Hepatocyte (in vitro differentiated cells): ENCODE results near the gene ZNF280D. TPM values are rescaled to one million over a fixed set of nuclear protein-coding genes. Genes with fewer than 3 reads are reported as not detected.

Experiments used
- DNase-seq: peaks from one replicate; pipeline ENCODE4 v3.0.0-alpha.2; 2016; ENCODE audit warnings: low spot score
- H2AFZ ChIP-seq: fragments of 200-600 bp; sonication (generic); 2 replicates; pipeline ENCODE4 v1.6.0; 2016; ENCODE audit warnings: antibody characterized with exemption, mild to moderate bottlenecking
- H3K27ac ChIP-seq: fragments of 200-600 bp; sonication (generic); 2 replicates; pipeline ENCODE4 v1.5.1; 2016; ENCODE audit warnings: mild to moderate bottlenecking
- H3K27me3 ChIP-seq: fragments of 200-600 bp; sonication (generic); 2 replicates; pipeline ENCODE4 v1.6.1; 2016
- H3K36me3 ChIP-seq: fragments of 200-600 bp; sonication (generic); replicated peaks from 2 replicates; pipeline ENCODE4 v1.5.1; 2016; ENCODE audit warnings: low read depth; ENCODE audit not compliant: insufficient read depth
- H3K4me1 ChIP-seq: fragments of 200-600 bp; sonication (generic); 2 replicates; pipeline ENCODE4 v1.5.1; 2016; ENCODE audit warnings: mild to moderate bottlenecking, moderate library complexity; ENCODE audit not compliant: insufficient read depth
- H3K4me2 ChIP-seq: fragments of 200-600 bp; sonication (generic); 2 replicates; pipeline ENCODE4 v1.6.0; 2016
- H3K4me3 ChIP-seq: fragments of 200-600 bp; sonication (generic); 2 replicates; pipeline ENCODE4 v1.5.1; 2016; ENCODE audit warnings: mild to moderate bottlenecking
- H3K79me2 ChIP-seq: fragments of 200-600 bp; sonication (generic); 2 replicates; pipeline ENCODE4 v1.6.0; 2017; ENCODE audit warnings: mild to moderate bottlenecking
- H3K9me2 ChIP-seq: fragments of 200-600 bp; sonication (generic); replicated peaks from 2 replicates; pipeline ENCODE4 v1.6.0; 2017; ENCODE audit warnings: mild to moderate bottlenecking; ENCODE audit not compliant: insufficient read depth
- H3K9me3 ChIP-seq: fragments of 200-600 bp; sonication (generic); 2 replicates; pipeline ENCODE4 v1.5.1; 2016; ENCODE audit warnings: low read depth, mild to moderate bottlenecking
- H4K20me1 ChIP-seq: fragments of 200-600 bp; sonication (generic); 2 replicates; pipeline ENCODE4 v1.6.0; 2016; ENCODE audit warnings: mild to moderate bottlenecking; ENCODE audit not compliant: insufficient read depth, poor library complexity, severe bottlenecking
- CTCF ChIP-seq: fragments of 200-600 bp; sonication (generic); IDR thresholded peaks from 2 replicates; pipeline ENCODE4 v1.5.1; 2016; ENCODE audit warnings: antibody characterized with exemption, mild to moderate bottlenecking; ENCODE audit not compliant: poor library complexity
- EZH2 ChIP-seq: fragments of 200-600 bp; sonication (generic); IDR thresholded peaks from 2 replicates; pipeline ENCODE4 v1.6.1; 2016; ENCODE audit warnings: antibody characterized with exemption, mild to moderate bottlenecking, borderline replicate concordance
- EZH2phosphoT487 ChIP-seq: fragments of 200-600 bp; sonication (generic); IDR thresholded peaks from one replicate; pipeline ENCODE4 v1.6.1; 2018; ENCODE audit warnings: antibody characterized with exemption, mild to moderate bottlenecking, low read depth, moderate library complexity; ENCODE audit not compliant: unreplicated experiment, severe bottlenecking
- WGBS: methylation state at CpG from one replicate; pipeline ENCODE4 v1.1.6; 2016; ENCODE audit warnings: low lambda C conversion rate; ENCODE audit errors: missing lambda C conversion rate; 5-methylcytosine and 5-hydroxymethylcytosine counted together
- polyA plus RNA-seq: library from polyadenylated mRNA; unstranded; fragments of >200 nt; fragmentation: Nextera tagmentation; extraction: Ambion mirVana; gene quantifications from 2 replicates; pipeline ENCODE4 v1.2.1, GENCODE V29; 2016
- total RNA-seq: library from RNA; depleted of rRNA; stranded (reverse); fragments of >200 nt; gene quantifications from 2 replicates; pipeline ENCODE4 v1.2.3, GENCODE V29; 2014

ZNF280D gene
- total and polyA plus RNA-seq, 2 experiments from 2014 or later: 0.54 to 0.87 TPM

- H3K27ac ChIP-seq: no peak overlapping the region
- DNase-seq: no peak
- H3K79me2 ChIP-seq: no peaks in the 10 kb centered on the region
- no peak overlapping the region for H3K4me2 ChIP-seq
- H3K4me3 ChIP-seq: no peak overlapping the region
- H3K36me3 ChIP-seq: no peaks in the 10 kb centered on the region
- no peaks in the 10 kb centered on the region for H3K4me1 ChIP-seq
- WGBS: 87% methylated on average over 2 of the region's 2 CpGs
- H3K27me3 ChIP-seq: no peaks in the 10 kb centered on the region
- H2AFZ ChIP-seq: no peak overlapping the region
- H4K20me1 ChIP-seq: no peaks in the 10 kb centered on the region
- no peaks in the 10 kb centered on the region for H3K9me2 ChIP-seq
- TF ChIP-seq EZH2phosphoT487 (no peak), EZH2 (no peak), CTCF (no peak)
- H3K9me3 ChIP-seq: peaks cover 10% of the 10 kb centered on the region
Observed at GRCh38 chr15:56602253-56602652, 131.1 kb downstream of the ZNF280D start.

GRCh38 chr15:56600380-56600779 lies 132.9 kb downstream of the ZNF280D start:
- no peak for DNase-seq
- no peaks in the 10 kb centered on the region for H3K79me2 ChIP-seq
- H3K27me3 ChIP-seq: no peaks in the 10 kb centered on the region
- no peaks in the 10 kb centered on the region for H3K9me2 ChIP-seq
- H3K4me3 ChIP-seq: no peak overlapping the region
- H3K4me1 ChIP-seq: no peaks in the 10 kb centered on the region
- no peaks in the 10 kb centered on the region for H3K36me3 ChIP-seq
- H4K20me1 ChIP-seq: no peaks in the 10 kb centered on the region
- no peak overlapping the region for H3K27ac ChIP-seq
- H3K9me3 ChIP-seq: peaks cover 10% of the 10 kb centered on the region
- no peak overlapping the region for H3K4me2 ChIP-seq
- WGBS: 87% methylated on average over 1 of the region's 1 CpG
- TF ChIP-seq EZH2phosphoT487 (no peak), CTCF (no peak), EZH2 (no peak)
- no peak overlapping the region for H2AFZ ChIP-seq

- Histone ChIP-seq H3K4me3 (no peak overlapping the region), H3K4me2 (no peak overlapping the region), H3K27me3 (no peaks in the 10 kb centered on the region), H4K20me1 (no peaks in the 10 kb centered on the region), H2AFZ (no peak overlapping the region), H3K79me2 (no peaks in the 10 kb centered on the region), H3K27ac (no peak overlapping the region), H3K4me1 (no peaks in the 10 kb centered on the region), H3K36me3 (no peaks in the 10 kb centered on the region), H3K9me2 (no peaks in the 10 kb centered on the region), H3K9me3 (peaks cover 10% of the 10 kb centered on the region)
- 85% methylated on average over 5 of the region's 5 CpGs for WGBS
- no peak for DNase-seq
- TF ChIP-seq EZH2 (no peak), CTCF (no peak), EZH2phosphoT487 (no peak)
Observed at GRCh38 chr15:56598991-56599390, 134.3 kb downstream of the ZNF280D start.

GRCh38 chr15:56587686-56588085 lies 145.6 kb downstream of the ZNF280D start:
- Histone ChIP-seq H3K79me2 (no peaks in the 10 kb centered on the region), H3K27ac (no peak overlapping the region), H3K27me3 (no peaks in the 10 kb centered on the region), H4K20me1 (no peaks in the 10 kb centered on the region), H3K9me2 (no peaks in the 10 kb centered on the region), H3K4me2 (no peak overlapping the region), H3K36me3 (no peaks in the 10 kb centered on the region), H2AFZ (no peak overlapping the region), H3K4me1 (no peaks in the 10 kb centered on the region), H3K9me3 (no peaks in the 10 kb centered on the region), H3K4me3 (no peak overlapping the region)
- TF ChIP-seq EZH2phosphoT487 (no peak), EZH2 (no peak), CTCF (no peak)
- 80% methylated on average over 2 of the region's 2 CpGs for WGBS
- DNase-seq: no peak
